Rectal smooth muscle tissue (tissue), 1 donor: Measurements from ENCODE around the gene DIS3L.
"Not testable (repeated sequence)": the region's sequence is repeated elsewhere in the genome, so short reads cannot be mapped to it uniquely, and the experiment has no call there.

ENCODE experiments used
- H3K27ac ChIP-seq: one replicate; pipeline ENCODE4 v1.7.0; 2013; ENCODE audit warnings: low read depth, low read length, inconsistent platforms
- H3K27me3 ChIP-seq: one replicate; pipeline ENCODE4 v1.7.0; 2013; ENCODE audit warnings: low read length; ENCODE audit not compliant: control insufficient read depth, insufficient read depth
- H3K36me3 ChIP-seq: one replicate; pipeline ENCODE4 v1.7.0; 2013; ENCODE audit warnings: low read length; ENCODE audit not compliant: control insufficient read depth, insufficient read depth
- H3K4me1 ChIP-seq: one replicate; pipeline ENCODE4 v1.7.0; 2013; ENCODE audit warnings: low read length; ENCODE audit not compliant: control insufficient read depth, insufficient read depth
- H3K4me3 ChIP-seq: one replicate; pipeline ENCODE4 v1.7.0; 2013; ENCODE audit warnings: low read length
- H3K9ac ChIP-seq: one replicate; pipeline ENCODE4 v1.7.0; 2013; ENCODE audit warnings: low read length

DIS3L gene

GRCh38 chr15:66256692-66257091, 36.7 kb upstream of the DIS3L start:
- H3K9ac ChIP-seq = no peak overlapping the region
- H3K27me3 ChIP-seq = peaks cover 25% of the 10 kb centered on the region
- no peak overlapping the region for H3K4me3 ChIP-seq
- no peaks in the 10 kb centered on the region for H3K36me3 ChIP-seq
- no peak overlapping the region for H3K27ac ChIP-seq
- H3K4me1 ChIP-seq = no peaks in the 10 kb centered on the region

- peaks cover 3% of the 10 kb centered on the region for H3K27me3 ChIP-seq
- H3K4me3 ChIP-seq = no peak overlapping the region
- H3K9ac ChIP-seq = no peak overlapping the region
- H3K27ac ChIP-seq = no peak overlapping the region
- no peaks in the 10 kb centered on the region for H3K4me1 ChIP-seq
- no peaks in the 10 kb centered on the region for H3K36me3 ChIP-seq
Observed at GRCh38 chr15:66261056-66261455, 32.3 kb upstream of the DIS3L start.

DNA sequence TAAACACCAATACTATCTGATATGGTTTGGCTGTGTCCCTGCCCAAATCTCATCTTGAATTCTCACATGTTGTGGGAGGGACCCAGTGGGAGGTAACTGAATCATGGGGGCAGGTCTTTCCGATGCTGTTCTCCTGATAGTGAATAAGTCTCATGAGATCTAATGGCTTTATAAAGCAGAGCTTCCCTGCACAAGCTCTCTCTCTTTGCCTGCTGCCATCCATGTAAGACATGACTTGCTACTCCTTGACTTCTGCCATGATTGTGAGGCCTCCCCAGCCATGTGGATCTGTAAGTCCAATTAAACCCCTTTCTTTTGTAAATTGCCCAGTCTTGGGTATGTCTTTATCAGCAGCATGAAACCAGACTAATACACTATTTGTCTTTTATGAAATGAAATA, 30.5 kb upstream of the DIS3L start:
- H3K36me3 ChIP-seq, H3K4me3 ChIP-seq, H3K27ac ChIP-seq, H3K4me1 ChIP-seq, H3K9ac ChIP-seq, H3K27me3 ChIP-seq: not testable (repeated sequence)

DNA sequence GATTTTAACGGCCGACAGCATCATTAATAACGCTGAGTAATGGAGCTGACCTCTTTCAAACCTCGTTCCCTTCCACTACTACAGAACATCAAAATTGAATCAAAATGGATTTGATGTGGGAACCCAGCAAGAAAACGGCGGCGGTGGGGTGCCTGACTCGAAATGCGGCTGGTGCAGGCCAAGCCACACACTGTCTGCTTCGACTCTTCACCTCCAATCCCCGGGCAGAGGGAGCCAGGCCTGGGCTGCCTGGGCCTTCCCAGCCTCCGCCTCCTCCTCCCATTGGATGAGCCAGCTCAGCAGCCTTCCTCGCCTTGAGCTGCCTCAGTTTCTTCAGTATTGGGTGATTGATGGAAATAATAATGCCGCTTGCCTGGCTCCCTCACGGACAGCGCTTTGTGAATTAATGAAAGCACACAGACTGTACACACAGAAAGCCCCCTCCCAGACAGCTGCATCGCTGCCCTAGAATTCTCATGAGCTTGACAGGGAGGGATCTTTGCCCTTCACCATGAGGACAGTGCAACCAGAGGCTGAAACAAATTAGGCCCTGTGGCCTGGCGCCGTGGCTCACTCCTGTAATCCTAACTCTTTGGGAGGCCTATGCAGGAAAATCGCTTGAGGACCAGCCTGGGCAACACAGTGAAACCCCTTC, 28.4 kb upstream of the DIS3L start:
- Histone ChIP-seq H3K27ac (no peak overlapping the region), H3K4me3 (no peak overlapping the region), H3K9ac (no peak overlapping the region), H3K4me1 (no peaks in the 10 kb centered on the region), H3K27me3 (no peaks in the 10 kb centered on the region), H3K36me3 (no peaks in the 10 kb centered on the region)

DNA sequence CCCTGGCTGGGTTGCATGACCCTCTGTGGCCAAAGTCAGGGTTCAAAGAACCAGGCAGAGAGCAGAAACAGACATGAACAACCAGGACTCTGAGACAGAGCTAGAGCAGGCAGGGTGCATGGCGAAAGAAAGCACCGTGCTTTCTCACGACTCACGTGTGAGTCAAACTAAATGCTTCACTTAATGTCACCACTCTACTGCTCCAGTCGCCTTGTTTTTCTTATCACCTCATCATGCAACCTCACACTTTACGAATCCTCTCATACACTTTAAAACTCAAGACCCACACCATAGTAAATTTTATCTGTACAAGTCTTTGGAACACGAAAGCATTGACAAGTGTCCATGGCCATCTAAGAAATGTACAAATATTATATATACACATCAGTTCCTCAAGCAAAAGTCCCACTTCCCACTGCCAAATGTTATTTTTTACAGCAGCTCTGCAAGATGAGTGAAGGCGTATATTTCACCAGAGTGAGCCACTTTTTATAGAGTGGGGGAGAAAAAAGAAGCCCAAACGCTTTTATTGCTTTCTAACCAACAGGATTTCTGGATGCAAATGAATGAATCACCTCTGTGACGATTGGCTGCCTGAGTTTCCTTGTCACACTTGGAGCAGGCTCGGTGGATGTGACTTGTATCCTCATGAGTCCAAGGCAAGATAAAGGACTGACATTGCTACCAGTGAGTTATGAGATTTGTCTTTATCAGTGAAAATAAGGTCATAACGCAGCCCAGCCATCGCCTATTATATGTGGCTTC, 23.9 kb upstream of the DIS3L start:
- Histone ChIP-seq H3K4me1 (no peaks in the 10 kb centered on the region), H3K4me3 (no peak overlapping the region), H3K36me3 (no peaks in the 10 kb centered on the region), H3K9ac (no peak overlapping the region), H3K27me3 (no peaks in the 10 kb centered on the region), H3K27ac (no peak overlapping the region)

DNA sequence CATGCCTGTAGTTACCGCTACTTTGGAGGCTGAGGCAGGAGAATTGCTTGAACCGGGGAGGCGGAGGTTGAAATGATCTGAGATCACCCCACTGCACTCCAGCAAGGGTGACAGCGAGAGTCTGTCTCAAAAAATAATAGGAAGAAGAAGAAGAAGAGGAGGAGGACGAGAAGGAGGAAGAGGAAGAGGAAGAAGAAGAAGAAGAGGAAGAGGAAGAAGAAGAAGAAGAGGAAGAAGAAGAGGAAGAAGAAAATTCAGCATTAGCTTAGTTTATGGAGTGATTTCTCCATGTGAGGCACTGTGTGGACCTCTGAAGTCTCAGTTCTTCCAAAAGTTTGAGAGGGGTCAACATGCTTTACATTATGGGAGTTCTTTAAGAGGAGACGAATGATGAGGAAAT, 22.4 kb upstream of the DIS3L start:
- no peaks in the 10 kb centered on the region for H3K36me3 ChIP-seq
- H3K27ac ChIP-seq = no peak overlapping the region
- no peak overlapping the region for H3K9ac ChIP-seq
- no peak overlapping the region for H3K4me3 ChIP-seq
- no peaks in the 10 kb centered on the region for H3K27me3 ChIP-seq
- no peaks in the 10 kb centered on the region for H3K4me1 ChIP-seq

GRCh38 chr15:66275352-66275751, 18.0 kb upstream of the DIS3L start:
- Histone ChIP-seq H3K4me3 (no peak overlapping the region), H3K27me3 (no peaks in the 10 kb centered on the region), H3K36me3 (no peaks in the 10 kb centered on the region), H3K9ac (no peak overlapping the region), H3K27ac (no peak overlapping the region), H3K4me1 (no peaks in the 10 kb centered on the region)

DNA sequence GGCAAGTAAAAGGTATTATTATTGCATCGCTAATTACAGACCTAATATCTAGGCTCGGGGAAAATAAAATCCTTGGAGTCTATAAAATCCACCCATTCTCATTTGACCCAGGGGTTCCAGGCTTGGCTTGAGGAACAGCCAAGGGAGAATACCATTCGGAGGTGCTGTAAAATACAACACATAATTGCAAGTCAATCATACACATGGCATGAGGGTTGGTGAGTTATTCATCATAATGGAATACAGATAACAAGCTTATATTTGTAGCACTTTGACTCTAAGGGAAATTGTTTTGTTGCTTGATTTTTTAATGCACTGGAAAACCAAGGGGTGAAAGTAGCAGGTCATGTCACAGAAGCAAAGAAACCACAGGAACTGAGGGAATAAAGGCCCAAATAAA, 16.8 kb upstream of the DIS3L start:
- Histone ChIP-seq H3K36me3 (no peaks in the 10 kb centered on the region), H3K27me3 (no peaks in the 10 kb centered on the region), H3K27ac (no peak overlapping the region), H3K4me1 (no peaks in the 10 kb centered on the region), H3K9ac (no peak overlapping the region), H3K4me3 (no peak overlapping the region)

GRCh38 chr15:66278056-66278455, 15.3 kb upstream of the DIS3L start:
- Histone ChIP-seq H3K27ac (no peak overlapping the region), H3K36me3 (no peaks in the 10 kb centered on the region), H3K4me1 (no peaks in the 10 kb centered on the region), H3K4me3 (no peak overlapping the region), H3K27me3 (no peaks in the 10 kb centered on the region), H3K9ac (no peak overlapping the region)

- Histone ChIP-seq H3K27me3 (no peaks in the 10 kb centered on the region), H3K27ac (no peak overlapping the region), H3K9ac (no peak overlapping the region), H3K36me3 (no peaks in the 10 kb centered on the region), H3K4me1 (no peaks in the 10 kb centered on the region), H3K4me3 (no peak overlapping the region)
Observed at GRCh38 chr15:66278671-66279070, 14.7 kb upstream of the DIS3L start.

DNA sequence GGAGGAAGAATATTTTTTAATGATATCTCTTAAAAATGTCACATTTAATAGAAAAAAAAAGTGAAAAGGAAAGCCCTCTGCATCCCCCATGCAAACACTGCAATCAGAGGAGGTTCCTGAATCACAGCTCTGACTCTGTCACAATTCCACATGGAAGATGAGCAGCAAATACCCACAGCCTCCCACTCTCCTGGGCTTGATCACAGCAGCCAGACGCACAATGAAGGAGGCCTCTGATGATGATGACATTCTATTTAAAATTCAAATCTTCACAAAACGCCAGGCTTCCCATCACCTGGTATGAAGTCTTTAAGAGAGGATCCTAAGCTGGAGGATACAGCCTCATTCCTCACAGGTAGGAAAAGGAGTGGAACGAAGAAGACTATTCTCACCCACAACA, 9.1 kb upstream of the DIS3L start:
- H3K27me3 ChIP-seq = no peaks in the 10 kb centered on the region
- H3K9ac ChIP-seq = no peak overlapping the region
- H3K27ac ChIP-seq = no peak overlapping the region
- H3K36me3 ChIP-seq = no peaks in the 10 kb centered on the region
- H3K4me1 ChIP-seq = no peaks in the 10 kb centered on the region
- no peak overlapping the region for H3K4me3 ChIP-seq

- H3K27me3 ChIP-seq = no peaks in the 10 kb centered on the region
- no peaks in the 10 kb centered on the region for H3K4me1 ChIP-seq
- no peak overlapping the region for H3K27ac ChIP-seq
- H3K9ac ChIP-seq = no peak overlapping the region
- H3K36me3 ChIP-seq = no peaks in the 10 kb centered on the region
- no peak overlapping the region for H3K4me3 ChIP-seq
Observed at GRCh38 chr15:66285533-66286280, 7.7 kb upstream of the DIS3L start.
